Gastrocnemius medialis (tissue), 4 donors: ENCODE results near the gene IRS4. TPM values are rescaled to one million over a fixed set of nuclear protein-coding genes. Genes with fewer than 3 reads are reported as not detected.

Experiments used
- ATAC-seq, 2 donors: fragments of 150-250 bp; one replicate each; pipeline ENCODE4 v1.9.1; 2016
- DNase-seq, 2 donors: peaks; one replicate each; pipeline ENCODE4 v3.0.0-alpha.2; 2019
- H3K27ac ChIP-seq, 4 donors: fragments of 200-600 bp; sonication (generic); 1 replicate in 1 of 4; 2 replicates in 3 of 4; pipeline ENCODE4 v1.5.1; 2016 to 2018; ENCODE audit warnings: mild to moderate bottlenecking in 2 of 4, moderate library complexity in 1 of 4
- H3K27me3 ChIP-seq, 3 donors: fragments of 200-600 bp; sonication (generic) in 2 of 3; 1 replicate in 1 of 3; 2 replicates in 2 of 3; pipeline versions ENCODE4 v1.5.1 to v1.6.0; 2016 to 2019; ENCODE audit warnings: mild to moderate bottlenecking in 1 of 3, moderate library complexity in 1 of 3
- H3K36me3 ChIP-seq, 2 donors: fragments of 200-600 bp; sonication (generic) in 1 of 2; one replicate each; pipeline ENCODE4 v1.5.1; 2017 to 2018
- H3K4me1 ChIP-seq, 2 donors: fragments of 200-600 bp; sonication (generic) in 1 of 2; one replicate each; pipeline ENCODE4 v1.5.1; 2016 to 2017; ENCODE audit warnings: mild to moderate bottlenecking in 2 of 2
- H3K4me3 ChIP-seq, 4 donors: fragments of 200-600 bp; sonication (generic) in 3 of 4; 1 replicate in 1 of 4; 2 replicates in 3 of 4; pipeline ENCODE4 v1.5.1; 2016 to 2019; ENCODE audit warnings: mild to moderate bottlenecking in 2 of 4
- H3K9me3 ChIP-seq, 3 donors: fragments of 200-600 bp; sonication (generic) in 2 of 3; 1 replicate in 1 of 3; 2 replicates in 2 of 3; pipeline ENCODE4 v1.5.1; 2016 to 2019
- CTCF ChIP-seq, 5 experiments: fragments of 450-650 bp in 3 of 5; fragments of 200-600 bp in 2 of 5; sonication (generic) in 2 of 5; IDR thresholded peaks in 4 of 5; conservative IDR thresholded peaks in 1 of 5; 1 replicate in 4 of 5; 2 replicates in 1 of 5; pipeline ENCODE4 v1.5.1; 2016 to 2019; ENCODE audit warnings: antibody characterized with exemption in 5 of 5, mild to moderate bottlenecking in 3 of 5, moderate library complexity in 3 of 5
- POLR2A ChIP-seq, 2 donors: fragments of 450-650 bp; IDR thresholded peaks; one replicate each; pipeline ENCODE4 v1.6.1; 2017; ENCODE audit warnings: antibody characterized with exemption in 2 of 2, mild to moderate bottlenecking in 2 of 2, moderate library complexity in 2 of 2
- in situ Hi-C, 4 donors: fragments of 200-750 bp; cut with MboI; loops; one replicate each; pipeline versions ENCODE4 v1.15.0 to v1.8.0; 2017; ENCODE audit warnings: low sequenced_read_pairs in 4 of 4
- intact Hi-C: fragments of 100-400 bp; cut with DNase I; formaldehyde crosslinking; loops from one replicate; pipeline ENCODE4 v1.15.1; 2023; ENCODE audit warnings: low total_unique reads
- total RNA-seq, 4 donors: library from RNA; depleted of rRNA; stranded (reverse); fragments of >200 nt; gene quantifications; one replicate each; pipeline versions ENCODE4 v1.1.0 to v1.2.3, GENCODE V29; 2016

IRS4 gene
- total RNA-seq, 4 donors from 2014 or later: not detected

GRCh38 chrX:108712886-108713285 is 23.5 kb downstream of the IRS4 start:
- DNase-seq: no peak
- no peak overlapping the region for H3K27ac ChIP-seq
- no peak for TF ChIP-seq POLR2A (IDR thresholded peaks at IDR 0.05)
- TF ChIP-seq CTCF (IDR thresholded peaks at IDR 0.05 in 4 of 5, conservative IDR thresholded peaks at IDR 0.05 in 1 of 5): no peak
- no peaks in the 10 kb centered on the region for H3K4me1 ChIP-seq
- peaks cover 0 to 4% (median 0%) of the 10 kb centered on the region in 3 donors for H3K9me3 ChIP-seq
- H3K4me3 ChIP-seq: no peak overlapping the region
- no peak for ATAC-seq
- in situ Hi-C loops: no loop called here
- peaks cover 0 to 4% (median 0%) of the 10 kb centered on the region in 3 donors for H3K27me3 ChIP-seq
- no peaks in the 10 kb centered on the region for H3K36me3 ChIP-seq
- intact Hi-C loops: no loop called here

- ATAC-seq (no peak), DNase-seq (no peak)
- intact Hi-C loops (no loop called here), in situ Hi-C loops (no loop called here)
- no peaks in the 10 kb centered on the region for H3K4me1 ChIP-seq
- no peaks in the 10 kb centered on the region for H3K9me3 ChIP-seq
- no peak for TF ChIP-seq CTCF (IDR thresholded peaks at IDR 0.05 in 4 of 5, conservative IDR thresholded peaks at IDR 0.05 in 1 of 5)
- no peaks in the 10 kb centered on the region for H3K36me3 ChIP-seq
- H3K27ac ChIP-seq: no peak overlapping the region
- H3K27me3 ChIP-seq: no peaks in the 10 kb centered on the region
- no peak overlapping the region for H3K4me3 ChIP-seq
Observed at GRCh38 chrX:108704839-108705238, 31.5 kb downstream of the IRS4 start.

- Histone ChIP-seq H3K4me3 (no peak overlapping the region), H3K27me3 (no peaks in the 10 kb centered on the region), H3K27ac (no peak overlapping the region), H3K9me3 (no peaks in the 10 kb centered on the region), H3K36me3 (no peaks in the 10 kb centered on the region), H3K4me1 (no peaks in the 10 kb centered on the region)
- in situ Hi-C loops (no loop called here), intact Hi-C loops (no loop called here)
- no peak for ATAC-seq
- TF ChIP-seq CTCF (IDR thresholded peaks at IDR 0.05 in 4 of 5, conservative IDR thresholded peaks at IDR 0.05 in 1 of 5) (no peak), POLR2A (IDR thresholded peaks at IDR 0.05) (no peak)
- no peak for DNase-seq
Observed at GRCh38 chrX:108702530-108702929, 33.8 kb downstream of the IRS4 start.

GRCh38 chrX:108701633-108702032 is 34.7 kb downstream of the IRS4 start:
- Histone ChIP-seq H3K9me3 (no peaks in the 10 kb centered on the region), H3K4me1 (no peaks in the 10 kb centered on the region), H3K36me3 (no peaks in the 10 kb centered on the region), H3K27me3 (no peaks in the 10 kb centered on the region), H3K4me3 (no peak overlapping the region), H3K27ac (no peak overlapping the region)
- in situ Hi-C loops (no loop called here), intact Hi-C loops (no loop called here)
- no peak for TF ChIP-seq CTCF (IDR thresholded peaks at IDR 0.05 in 4 of 5, conservative IDR thresholded peaks at IDR 0.05 in 1 of 5)
- TF ChIP-seq POLR2A (IDR thresholded peaks at IDR 0.05): no peak
- no peak for ATAC-seq
- no peak for DNase-seq

GRCh38 chrX:108699368-108699767 is 37.0 kb downstream of the IRS4 start:
- DNase-seq (no peak), ATAC-seq (no peak)
- TF ChIP-seq POLR2A (IDR thresholded peaks at IDR 0.05): no peak
- no peak for TF ChIP-seq CTCF (IDR thresholded peaks at IDR 0.05 in 4 of 5, conservative IDR thresholded peaks at IDR 0.05 in 1 of 5)
- H3K4me3 ChIP-seq: no peak overlapping the region
- no peaks in the 10 kb centered on the region for H3K4me1 ChIP-seq
- in situ Hi-C loops: no loop called here
- no peak overlapping the region for H3K27ac ChIP-seq
- no peaks in the 10 kb centered on the region for H3K36me3 ChIP-seq
- H3K9me3 ChIP-seq: no peaks in the 10 kb centered on the region
- no peaks in the 10 kb centered on the region for H3K27me3 ChIP-seq
- intact Hi-C loops: loop anchor here (5.0 kb wide), 1 partner anchor 768 kb away; no protein-coding TSS in a partner anchor
